Thoracic aorta (tissue), 2 donors: Measurements from ENCODE around the gene SLC26A4. TPM values are rescaled to one million over a fixed set of nuclear protein-coding genes. Genes with fewer than 3 reads are reported as not detected.

Experiments used
- ATAC-seq: fragments of 150-250 bp; one replicate; pipeline ENCODE4 v1.8.0; 2017; ENCODE audit warnings: low read depth; ENCODE audit not compliant: insufficient number of reproducible peaks, low FRiP score
- DNase-seq: peaks from one replicate; pipeline ENCODE4 v3.0.0-alpha.2; 2020; ENCODE audit warnings: low spot score
- H3K27ac ChIP-seq, 2 donors: fragments of 200-600 bp; sonication (generic); 1 replicate in 1 of 2; 2 replicates in 1 of 2; pipeline ENCODE4 v1.5.1; 2016; ENCODE audit warnings: mild to moderate bottlenecking in 2 of 2, moderate library complexity in 2 of 2
- H3K27me3 ChIP-seq: fragments of 200-600 bp; sonication (generic); replicated peaks from 2 replicates; pipeline ENCODE4 v1.6.0; 2016; ENCODE audit warnings: mild to moderate bottlenecking; ENCODE audit not compliant: insufficient read depth
- H3K36me3 ChIP-seq: fragments of 200-600 bp; sonication (generic); one replicate; pipeline ENCODE4 v1.5.1; 2016
- H3K4me1 ChIP-seq, 2 donors: fragments of 200-600 bp; sonication (generic); 1 replicate in 1 of 2; 2 replicates in 1 of 2; pipeline versions ENCODE4 v1.5.1 to v1.6.0; 2016; ENCODE audit warnings: low read depth in 2 of 2, mild to moderate bottlenecking in 1 of 2; ENCODE audit not compliant: control insufficient read depth in 1 of 2
- H3K4me3 ChIP-seq: fragments of 200-600 bp; sonication (generic); 2 replicates; pipeline ENCODE4 v1.5.1; 2016; ENCODE audit warnings: mild to moderate bottlenecking
- H3K9me3 ChIP-seq: fragments of 200-600 bp; sonication (generic); 2 replicates; pipeline ENCODE4 v1.5.1; 2016
- total RNA-seq, 2 donors: library from RNA; depleted of rRNA; stranded (reverse); fragments of >200 nt; gene quantifications; one replicate each; pipeline versions ENCODE4 v1.1.0 to v1.2.3, GENCODE V29; 2016
- TF ChIP-seq, protein P1 (sequence below): fragments of 200-600 bp; sonication (generic); IDR thresholded peaks from one replicate; pipeline ENCODE4 v1.5.1; 2019; ENCODE audit warnings: antibody characterized with exemption

SLC26A4 gene
- total RNA-seq, 2 donors from 2014 or later = 0.81 to 1.5 TPM

- H3K27ac ChIP-seq = no peak overlapping the region
- DNase-seq (no peak), ATAC-seq (no peak)
- H3K4me1 ChIP-seq = peaks cover 5 to 22% of the 10 kb centered on the region in 2 donors
- H3K4me3 ChIP-seq = no peak overlapping the region
- TF ChIP-seq, protein P1, sequence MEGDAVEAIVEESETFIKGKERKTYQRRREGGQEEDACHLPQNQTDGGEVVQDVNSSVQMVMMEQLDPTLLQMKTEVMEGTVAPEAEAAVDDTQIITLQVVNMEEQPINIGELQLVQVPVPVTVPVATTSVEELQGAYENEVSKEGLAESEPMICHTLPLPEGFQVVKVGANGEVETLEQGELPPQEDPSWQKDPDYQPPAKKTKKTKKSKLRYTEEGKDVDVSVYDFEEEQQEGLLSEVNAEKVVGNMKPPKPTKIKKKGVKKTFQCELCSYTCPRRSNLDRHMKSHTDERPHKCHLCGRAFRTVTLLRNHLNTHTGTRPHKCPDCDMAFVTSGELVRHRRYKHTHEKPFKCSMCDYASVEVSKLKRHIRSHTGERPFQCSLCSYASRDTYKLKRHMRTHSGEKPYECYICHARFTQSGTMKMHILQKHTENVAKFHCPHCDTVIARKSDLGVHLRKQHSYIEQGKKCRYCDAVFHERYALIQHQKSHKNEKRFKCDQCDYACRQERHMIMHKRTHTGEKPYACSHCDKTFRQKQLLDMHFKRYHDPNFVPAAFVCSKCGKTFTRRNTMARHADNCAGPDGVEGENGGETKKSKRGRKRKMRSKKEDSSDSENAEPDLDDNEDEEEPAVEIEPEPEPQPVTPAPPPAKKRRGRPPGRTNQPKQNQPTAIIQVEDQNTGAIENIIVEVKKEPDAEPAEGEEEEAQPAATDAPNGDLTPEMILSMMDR = no peak
- no peaks in the 10 kb centered on the region for H3K36me3 ChIP-seq
- H3K9me3 ChIP-seq = no peaks in the 10 kb centered on the region
- H3K27me3 ChIP-seq = no peaks in the 10 kb centered on the region
Measured at GRCh38 chr7:107691716-107692115, 31.1 kb downstream of the SLC26A4 start.

- no peak overlapping the region for H3K4me3 ChIP-seq
- TF ChIP-seq, protein P1 = no peak
- H3K4me1 ChIP-seq = peaks cover 5 to 22% of the 10 kb centered on the region in 2 donors
- H3K9me3 ChIP-seq = no peaks in the 10 kb centered on the region
- no peak for DNase-seq
- H3K27ac ChIP-seq = no peak overlapping the region
- no peaks in the 10 kb centered on the region for H3K36me3 ChIP-seq
- ATAC-seq = no peak
- H3K27me3 ChIP-seq = no peaks in the 10 kb centered on the region
Measured at GRCh38 chr7:107692501-107692900, 31.9 kb downstream of the SLC26A4 start.

DNA sequence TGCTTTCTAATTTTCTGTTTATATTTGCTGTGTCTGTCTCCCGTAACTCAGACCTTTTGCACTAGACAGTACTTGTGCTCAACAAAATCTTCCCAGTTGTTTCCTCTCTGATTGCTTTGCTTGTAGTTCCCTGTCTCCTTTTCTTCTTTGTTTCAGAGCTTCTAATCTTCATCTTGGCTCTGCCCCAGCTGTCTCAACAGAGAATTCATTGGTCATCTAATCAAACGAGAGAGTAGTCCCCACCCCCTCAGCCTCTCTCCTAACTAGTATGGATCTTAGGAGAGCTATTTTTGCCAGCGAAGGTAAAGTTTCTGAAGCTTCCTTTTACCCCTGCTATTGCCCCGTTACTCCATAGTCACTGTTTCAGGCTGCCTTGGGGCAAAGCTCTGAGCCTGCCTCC is 32.8 kb downstream of the SLC26A4 start:
- Histone ChIP-seq H3K27ac (no peak overlapping the region), H3K4me1 (peaks cover 5 to 22% of the 10 kb centered on the region in 2 donors), H3K27me3 (no peaks in the 10 kb centered on the region), H3K4me3 (no peak overlapping the region), H3K9me3 (no peaks in the 10 kb centered on the region), H3K36me3 (no peaks in the 10 kb centered on the region)
- no peak for ATAC-seq
- no peak for DNase-seq
- TF ChIP-seq, protein P1 = no peak

GRCh38 chr7:107694386-107694785 is 33.8 kb downstream of the SLC26A4 start:
- no peaks in the 10 kb centered on the region for H3K27me3 ChIP-seq
- peaks cover 5 to 22% of the 10 kb centered on the region in 2 donors for H3K4me1 ChIP-seq
- ATAC-seq (no peak), DNase-seq (no peak)
- no peaks in the 10 kb centered on the region for H3K36me3 ChIP-seq
- H3K27ac ChIP-seq = no peak overlapping the region
- no peak overlapping the region for H3K4me3 ChIP-seq
- TF ChIP-seq, protein P1 = no peak
- H3K9me3 ChIP-seq = no peaks in the 10 kb centered on the region

DNA sequence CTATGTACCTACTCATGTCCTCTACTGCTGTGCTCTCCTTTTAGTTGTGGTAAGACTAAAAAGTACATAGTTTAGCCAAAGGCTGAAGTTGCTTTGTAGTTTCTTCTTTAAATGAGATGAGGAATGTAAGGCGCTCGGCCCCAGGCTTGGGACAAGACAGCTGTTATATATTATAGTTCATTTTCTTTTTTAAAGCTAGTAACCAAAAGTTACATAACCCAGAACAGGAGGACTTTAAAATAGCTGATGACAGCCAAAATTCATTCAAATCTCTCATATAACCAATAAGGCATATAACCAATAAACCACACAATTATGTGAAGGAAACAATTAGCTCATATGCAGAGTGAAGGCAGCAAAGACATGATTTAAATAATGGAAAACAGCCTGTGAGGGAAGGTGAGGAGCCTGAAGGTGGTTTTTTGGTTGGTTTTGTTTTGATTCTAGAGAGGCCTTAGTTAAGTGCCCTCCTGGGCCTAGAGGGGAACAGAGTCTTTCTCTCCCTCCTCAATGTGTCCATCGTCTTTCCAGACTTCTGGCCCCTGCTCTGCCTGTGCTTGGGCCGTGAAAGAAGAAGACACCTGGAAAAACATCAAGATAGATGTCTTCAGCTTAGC is 35.8 kb downstream of the SLC26A4 start:
- Histone ChIP-seq H3K9me3 (no peaks in the 10 kb centered on the region), H3K4me1 (peaks cover 5 to 26% of the 10 kb centered on the region in 2 donors), H3K4me3 (no peak overlapping the region), H3K36me3 (no peaks in the 10 kb centered on the region), H3K27me3 (no peaks in the 10 kb centered on the region), H3K27ac (no peak overlapping the region)
- DNase-seq (no peak), ATAC-seq (no peak)
- TF ChIP-seq, protein P1 = no peak
